ENCODE measurements around the gene GLIS2.

DNA sequence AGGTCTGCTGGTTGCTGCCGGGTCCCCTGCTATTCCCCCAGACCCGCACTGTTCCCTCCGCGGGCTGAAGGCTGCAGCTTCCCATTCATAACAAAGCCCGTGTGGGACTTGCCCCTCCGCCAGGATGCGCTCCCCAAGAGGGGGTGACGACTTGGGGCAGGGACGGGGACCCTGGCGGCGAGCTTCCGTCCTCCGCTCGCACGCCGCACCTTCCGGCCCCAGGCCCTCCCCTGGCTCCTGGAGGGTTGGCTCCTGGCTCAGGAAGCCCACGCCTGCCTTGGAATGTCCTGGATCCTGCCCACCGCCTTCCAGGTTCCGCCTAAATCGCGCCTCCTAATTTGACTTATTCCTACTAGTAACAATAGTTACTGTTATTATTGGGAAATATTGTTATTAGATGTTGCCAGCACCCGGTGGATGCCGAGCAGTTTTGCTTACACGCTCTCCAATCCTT is 42.0 kb upstream of the GLIS2 start:
- TF ChIP-seq, protein P1, sequence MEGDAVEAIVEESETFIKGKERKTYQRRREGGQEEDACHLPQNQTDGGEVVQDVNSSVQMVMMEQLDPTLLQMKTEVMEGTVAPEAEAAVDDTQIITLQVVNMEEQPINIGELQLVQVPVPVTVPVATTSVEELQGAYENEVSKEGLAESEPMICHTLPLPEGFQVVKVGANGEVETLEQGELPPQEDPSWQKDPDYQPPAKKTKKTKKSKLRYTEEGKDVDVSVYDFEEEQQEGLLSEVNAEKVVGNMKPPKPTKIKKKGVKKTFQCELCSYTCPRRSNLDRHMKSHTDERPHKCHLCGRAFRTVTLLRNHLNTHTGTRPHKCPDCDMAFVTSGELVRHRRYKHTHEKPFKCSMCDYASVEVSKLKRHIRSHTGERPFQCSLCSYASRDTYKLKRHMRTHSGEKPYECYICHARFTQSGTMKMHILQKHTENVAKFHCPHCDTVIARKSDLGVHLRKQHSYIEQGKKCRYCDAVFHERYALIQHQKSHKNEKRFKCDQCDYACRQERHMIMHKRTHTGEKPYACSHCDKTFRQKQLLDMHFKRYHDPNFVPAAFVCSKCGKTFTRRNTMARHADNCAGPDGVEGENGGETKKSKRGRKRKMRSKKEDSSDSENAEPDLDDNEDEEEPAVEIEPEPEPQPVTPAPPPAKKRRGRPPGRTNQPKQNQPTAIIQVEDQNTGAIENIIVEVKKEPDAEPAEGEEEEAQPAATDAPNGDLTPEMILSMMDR (conservative IDR thresholded peaks at IDR 0.05 in 1 of 2, IDR thresholded peaks at IDR 0.05 in 1 of 2; ENCODE audit: extremely low read depth in 1 of 2, insufficient read depth in 1 of 2, low read depth in 1 of 2, low read length in 2 of 2): peak; percentile 10 to 56
- no peak for TF ChIP-seq EZH2 (IDR thresholded peaks at IDR 0.05; ENCODE audit: borderline replicate concordance, low read length)

Measured in mammary epithelial cell (primary cell).